HG03432 (cell line): ENCODE data around the gene HOXD9.

ENCODE experiments used
- ATAC-seq: cut with Tn5 transposase; IDR thresholded peaks from one replicate; pipeline ENCODE4 v1.9.1; 2021; ENCODE audit warnings: mild to moderate bottlenecking, moderate library complexity; ENCODE audit not compliant: unreplicated experiment

The HOXD9 gene

GRCh38 chr2:176110415-176111308 lies 11.9 kb upstream of the HOXD9 start:
- ATAC-seq = no peak

- peak; percentile 53 for ATAC-seq
Measured at GRCh38 chr2:176111309-176111663, 11.2 kb upstream of the HOXD9 start.

- ATAC-seq = no peak
Measured at GRCh38 chr2:176111846-176112374, 10.6 kb upstream of the HOXD9 start.

DNA sequence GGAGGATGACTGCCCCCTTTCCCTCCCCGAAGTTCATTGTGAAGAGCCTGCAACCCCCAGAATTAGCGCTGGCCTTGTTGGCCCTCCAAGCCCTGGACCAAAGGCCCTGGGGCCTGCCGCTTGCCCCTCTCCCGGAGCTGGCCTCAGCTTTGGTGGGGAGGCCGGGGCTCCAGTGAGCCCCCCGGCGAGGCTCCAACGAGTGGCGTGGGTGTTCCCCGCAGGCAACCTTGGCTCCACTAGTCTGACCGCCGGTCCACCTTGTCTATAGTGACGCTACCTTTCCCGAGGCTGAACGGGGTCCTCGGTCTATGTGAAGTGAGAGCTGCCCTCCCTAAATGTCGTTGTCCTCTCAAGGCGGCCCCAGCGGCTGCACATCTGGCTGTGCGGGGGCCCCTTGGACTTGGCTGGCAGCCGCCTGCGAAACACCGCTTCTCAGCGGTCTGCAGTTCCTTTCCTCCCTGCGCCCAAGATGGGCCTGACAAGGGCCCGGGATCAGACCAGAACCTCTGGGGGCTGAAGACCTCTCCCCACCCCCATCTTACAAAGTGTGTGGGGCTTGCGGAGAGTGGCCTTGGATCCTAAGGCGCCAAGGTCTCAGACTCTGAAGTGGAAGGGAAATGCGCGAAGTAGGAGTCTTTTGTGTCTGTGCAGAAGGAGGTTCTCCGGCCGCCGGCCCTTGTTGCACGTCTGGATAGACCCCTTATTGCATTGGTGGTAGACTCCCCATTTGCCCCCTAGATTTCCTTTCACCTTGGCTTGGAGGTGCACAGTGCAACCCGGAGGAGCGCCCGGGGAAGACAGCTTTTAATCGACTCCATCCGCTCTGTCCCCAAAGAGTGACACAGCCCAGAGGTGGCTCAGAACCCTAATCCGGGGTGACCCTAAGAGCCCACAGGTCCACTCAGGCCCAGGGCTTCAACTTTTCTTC lies 9.9 kb upstream of the HOXD9 start:
- ATAC-seq = no peak

GRCh38 chr2:176114120-176114929 lies 8.2 kb upstream of the HOXD9 start:
- ATAC-seq = no peak

DNA sequence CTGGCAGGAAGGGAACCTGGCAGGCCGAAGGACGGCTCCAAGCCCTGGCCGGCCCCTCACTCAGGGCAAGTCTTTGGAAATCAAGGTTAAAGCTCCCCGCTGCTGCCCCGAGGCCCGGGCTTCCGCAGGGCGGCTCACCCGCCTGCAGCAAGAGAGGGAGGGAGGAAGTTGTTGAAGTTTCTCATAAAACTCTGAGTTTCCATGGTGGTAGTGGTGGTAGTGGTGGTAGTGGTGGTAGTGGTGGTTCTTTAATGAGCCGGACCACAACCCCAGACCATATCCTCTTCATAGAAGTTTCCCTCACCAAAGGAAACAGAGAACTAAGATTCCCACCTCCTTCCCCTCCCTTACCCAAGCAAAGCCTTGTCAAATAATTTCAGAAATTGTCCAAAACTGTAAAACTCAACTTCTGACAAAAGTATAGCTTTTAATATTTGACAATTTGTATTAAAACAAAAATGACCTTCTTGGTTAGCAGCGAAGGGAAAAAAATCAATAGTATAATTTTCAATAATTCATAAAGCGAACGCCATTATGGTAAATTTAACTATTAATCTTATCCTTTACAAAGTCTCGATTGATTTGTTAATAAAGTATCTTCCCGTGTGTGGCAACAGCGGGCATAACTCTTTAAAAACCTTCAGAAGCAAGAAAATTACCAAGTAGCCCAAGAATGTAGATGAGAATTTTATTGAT lies 7.4 kb upstream of the HOXD9 start:
- no peak for ATAC-seq

GRCh38 chr2:176115883-176116813 lies 6.4 kb upstream of the HOXD9 start, which contains the start of gene HOXD10:
Gene HOXD10, plus strand, starts transcription at chr2:176116778. Its CDS starts 56 bp downstream, at chr2:176116834.
- ATAC-seq = no peak

GRCh38 chr2:176117162-176117822 lies 5.2 kb upstream of the HOXD9 start:
- no peak for ATAC-seq

- ATAC-seq = no peak
Measured at GRCh38 chr2:176117823-176118371, 4.6 kb upstream of the HOXD9 start.

DNA sequence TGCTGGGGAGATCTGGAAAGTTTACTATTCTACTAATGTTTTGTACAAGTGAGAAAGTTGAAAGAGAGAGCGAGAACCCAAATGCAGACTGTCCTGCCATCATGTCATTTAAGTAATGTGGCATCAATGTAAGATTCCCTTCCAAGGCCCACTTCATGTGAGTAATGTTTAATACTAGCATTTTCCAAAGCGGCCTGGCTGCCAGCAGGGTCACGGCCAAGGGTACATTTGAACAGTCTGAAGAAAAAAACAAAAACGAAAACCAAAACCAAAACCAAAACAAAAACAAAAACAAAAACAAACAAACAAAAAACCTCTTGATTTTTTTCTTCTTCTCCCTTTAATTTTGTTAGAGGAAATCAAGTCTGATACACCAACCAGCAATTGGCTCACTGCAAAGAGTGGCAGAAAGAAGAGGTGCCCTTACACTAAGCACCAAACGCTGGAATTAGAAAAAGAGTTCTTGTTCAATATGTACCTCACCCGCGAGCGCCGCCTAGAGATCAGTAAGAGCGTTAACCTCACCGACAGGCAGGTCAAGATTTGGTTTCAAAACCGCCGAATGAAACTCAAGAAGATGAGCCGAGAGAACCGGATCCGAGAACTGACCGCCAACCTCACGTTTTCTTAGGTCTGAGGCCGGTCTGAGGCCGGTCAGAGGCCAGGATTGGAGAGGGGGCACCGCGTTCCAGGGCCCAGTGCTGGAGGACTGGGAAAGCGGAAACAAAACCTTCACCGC lies 3.7 kb upstream of the HOXD9 start:
- no peak for ATAC-seq

GRCh38 chr2:176120364-176121189 lies 1.9 kb upstream of the HOXD9 start:
- ATAC-seq = no peak

GRCh38 chr2:176121190-176122051 lies 1.1 kb upstream of the HOXD9 start:
- ATAC-seq = no peak

GRCh38 chr2:176122052-176122682 lies 352 bp upstream of the HOXD9 start:
- ATAC-seq = no peak

DNA sequence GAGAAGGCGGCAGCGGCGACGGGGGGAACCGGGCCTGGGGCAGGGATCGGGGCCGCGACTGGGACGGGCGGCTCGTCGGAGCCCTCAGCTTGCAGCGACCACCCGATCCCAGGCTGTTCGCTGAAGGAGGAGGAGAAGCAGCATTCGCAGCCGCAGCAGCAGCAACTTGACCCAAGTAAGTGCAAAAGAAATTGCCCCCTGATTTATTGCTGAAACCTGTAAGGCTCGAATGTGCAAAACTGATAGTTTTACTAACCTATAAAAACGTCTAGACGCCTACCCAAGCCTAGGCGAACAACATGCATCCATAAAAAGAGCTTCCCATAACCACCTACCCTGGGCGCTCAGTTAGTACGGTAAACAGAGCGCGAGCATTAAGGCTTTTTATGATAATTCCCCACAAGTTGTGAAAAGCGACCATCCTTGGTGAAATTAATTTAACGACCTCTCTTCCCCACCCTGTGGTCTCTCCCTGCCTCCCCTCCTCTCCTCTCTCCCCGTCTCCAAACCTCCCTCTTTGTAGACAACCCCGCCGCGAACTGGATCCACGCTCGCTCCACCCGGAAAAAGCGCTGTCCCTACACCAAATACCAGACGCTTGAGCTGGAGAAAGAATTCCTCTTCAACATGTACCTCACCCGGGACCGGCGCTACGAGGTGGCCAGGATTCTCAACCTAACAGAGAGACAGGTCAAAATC lies 1.0 kb downstream of the HOXD9 start:
- no peak for ATAC-seq
